Endothelial cell of hepatic sinusoid (primary cell): Measurements from ENCODE around the gene APEX1.
"Not testable (repeated sequence)": the region's sequence is repeated elsewhere in the genome, so short reads cannot be mapped to it uniquely, and the experiment has no call there.

Experiments used
- in situ Hi-C: cut with HindIII; loops from 2 replicates; pipeline ENCODE4 v1.10.0; 2017; ENCODE audit warnings: low sequenced_read_pairs

Gene APEX1

DNA sequence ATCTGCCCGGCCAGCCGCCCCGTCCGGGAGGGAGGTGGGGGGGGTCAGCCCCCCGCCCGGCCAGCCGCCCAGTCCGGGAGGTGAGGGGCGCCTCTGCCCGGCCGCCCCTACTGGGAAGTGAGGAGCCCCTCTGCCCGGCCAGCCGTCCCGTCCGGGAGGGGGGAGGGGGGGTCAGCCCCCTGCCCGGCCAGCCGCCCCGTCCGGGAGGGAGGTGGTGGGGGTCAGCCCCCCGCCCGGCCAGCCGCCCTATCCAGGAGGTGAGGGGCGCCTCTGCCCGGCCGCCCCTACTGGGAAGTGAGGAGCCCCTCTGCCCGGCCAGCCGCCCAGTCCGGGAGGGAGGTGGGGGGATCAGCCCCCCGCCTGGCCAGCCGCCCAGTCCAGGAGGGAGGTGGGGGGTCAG, 51.2 kb downstream of the APEX1 start:
- in situ Hi-C loops = not testable (repeated sequence)

DNA sequence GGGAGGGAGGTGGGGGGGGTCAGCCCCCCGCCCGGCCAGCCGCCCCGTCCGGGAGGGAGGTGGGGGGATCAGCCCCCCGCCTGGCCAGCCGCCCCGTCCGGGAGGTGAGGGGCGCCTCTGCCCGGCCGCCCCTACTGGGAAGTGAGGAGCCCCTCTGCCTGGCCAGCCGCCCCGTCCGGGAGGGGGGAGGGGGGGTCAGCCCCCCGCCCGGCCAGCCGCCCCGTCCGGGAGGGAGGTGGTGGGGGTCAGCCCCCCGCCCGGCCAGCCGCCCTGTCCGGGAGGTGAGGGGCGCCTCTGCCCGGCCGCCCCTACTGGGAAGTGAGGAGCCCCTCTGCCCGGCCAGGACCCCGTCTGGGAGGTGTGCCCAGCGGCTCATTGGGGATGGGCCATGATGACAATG, 51.7 kb downstream of the APEX1 start:
- in situ Hi-C loops = not testable (repeated sequence)
